Epithelial cell of esophagus (primary cell): ENCODE results near the gene CHRNA4.

Source experiments
- DNase-seq: peaks from one replicate; pipeline ENCODE4 v3.0.0; 2010; ENCODE audit warnings: low read depth
- H3K4me3 ChIP-seq: 2 replicates; pipeline ENCODE4 v1.5.1; 2011; ENCODE audit warnings: mild to moderate bottlenecking, low read length, control low read depth
- TF ChIP-seq, protein P1 (sequence below): IDR thresholded peaks from 2 replicates; pipeline ENCODE4 v1.5.1; 2011; ENCODE audit warnings: low read depth, mild to moderate bottlenecking, low read length, control low read depth, inconsistent platforms; ENCODE audit not compliant: insufficient read depth; ENCODE audit errors: missing control alignments

The CHRNA4 gene

DNA sequence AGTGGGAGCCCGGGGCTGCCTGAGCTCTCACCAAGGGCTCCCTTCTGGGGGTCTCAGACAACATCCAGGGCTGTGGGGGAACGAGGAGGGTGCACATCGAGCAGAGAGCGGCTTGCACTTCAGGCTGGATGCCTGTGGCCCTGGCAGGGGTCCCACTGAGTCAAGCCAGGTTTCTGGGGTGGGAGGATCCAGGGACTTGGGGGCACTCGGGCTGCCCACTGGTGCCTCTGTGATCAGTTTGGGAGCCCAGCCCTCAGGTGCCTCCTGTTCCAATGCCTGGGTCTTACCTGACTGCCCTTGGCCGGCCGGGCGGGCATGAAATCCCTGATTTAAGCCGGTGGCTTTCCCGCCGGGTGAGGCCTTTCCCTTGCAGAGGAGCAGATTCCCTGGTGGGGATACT lies 67.7 kb downstream of the CHRNA4 start:
- TF ChIP-seq, protein P1, sequence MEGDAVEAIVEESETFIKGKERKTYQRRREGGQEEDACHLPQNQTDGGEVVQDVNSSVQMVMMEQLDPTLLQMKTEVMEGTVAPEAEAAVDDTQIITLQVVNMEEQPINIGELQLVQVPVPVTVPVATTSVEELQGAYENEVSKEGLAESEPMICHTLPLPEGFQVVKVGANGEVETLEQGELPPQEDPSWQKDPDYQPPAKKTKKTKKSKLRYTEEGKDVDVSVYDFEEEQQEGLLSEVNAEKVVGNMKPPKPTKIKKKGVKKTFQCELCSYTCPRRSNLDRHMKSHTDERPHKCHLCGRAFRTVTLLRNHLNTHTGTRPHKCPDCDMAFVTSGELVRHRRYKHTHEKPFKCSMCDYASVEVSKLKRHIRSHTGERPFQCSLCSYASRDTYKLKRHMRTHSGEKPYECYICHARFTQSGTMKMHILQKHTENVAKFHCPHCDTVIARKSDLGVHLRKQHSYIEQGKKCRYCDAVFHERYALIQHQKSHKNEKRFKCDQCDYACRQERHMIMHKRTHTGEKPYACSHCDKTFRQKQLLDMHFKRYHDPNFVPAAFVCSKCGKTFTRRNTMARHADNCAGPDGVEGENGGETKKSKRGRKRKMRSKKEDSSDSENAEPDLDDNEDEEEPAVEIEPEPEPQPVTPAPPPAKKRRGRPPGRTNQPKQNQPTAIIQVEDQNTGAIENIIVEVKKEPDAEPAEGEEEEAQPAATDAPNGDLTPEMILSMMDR: no peak
- DNase-seq: no peak
- H3K4me3 ChIP-seq: no peak overlapping the region
